HG02678 (cell line): ENCODE results near the gene LSM4.
"Not testable (repeated sequence)": the region's sequence is repeated elsewhere in the genome, so short reads cannot be mapped to it uniquely, and the experiment has no call there.

Experiments
- ATAC-seq: cut with Tn5 transposase; IDR thresholded peaks from one replicate; pipeline ENCODE4 v1.9.1; 2021; ENCODE audit warnings: mild to moderate bottlenecking, moderate library complexity; ENCODE audit not compliant: unreplicated experiment

LSM4 gene

GRCh38 chr19:18322759-18323460, at the start of gene LSM4:
LSM4 (minus strand) TSS chr19:18323076; CDS start chr19:18323020, 56 bp downstream.
- peak; percentile 96 for ATAC-seq

DNA sequence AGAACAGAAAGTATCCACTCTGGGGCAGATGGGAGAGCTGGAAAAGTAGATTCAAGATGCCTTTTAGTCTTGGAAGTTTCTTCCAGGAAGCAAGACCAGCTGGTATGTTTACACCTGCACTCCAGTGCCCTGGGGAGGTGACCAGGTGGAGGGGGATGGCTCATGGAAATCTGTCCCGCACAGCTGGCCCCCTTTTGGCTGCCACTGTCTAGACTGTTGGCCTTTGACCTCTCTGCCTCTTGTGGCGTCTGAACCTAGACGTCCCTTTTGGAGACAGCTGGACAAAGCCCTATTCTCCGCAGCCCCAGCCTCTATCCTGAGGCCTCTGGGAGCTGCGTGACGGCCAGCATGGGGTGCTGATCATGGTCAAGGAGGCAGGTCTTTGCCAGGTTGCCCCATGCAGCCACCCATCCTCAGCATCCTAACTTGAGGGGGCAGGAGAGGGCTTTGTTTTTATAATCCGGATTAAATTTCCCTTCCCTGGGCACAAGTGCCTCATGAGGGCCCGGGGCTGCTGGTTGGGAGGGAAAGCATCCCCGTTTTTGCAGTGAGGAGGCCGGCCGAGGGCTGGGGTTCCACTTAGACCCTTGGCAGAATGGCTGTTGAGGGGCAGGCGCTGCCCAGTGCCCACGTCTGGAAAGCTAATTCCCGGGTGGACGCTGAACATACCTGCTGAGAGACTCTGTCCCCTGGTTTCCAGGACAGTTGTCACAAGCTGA, 45.8 kb upstream of the LSM4 start:
- ATAC-seq: no peak

DNA sequence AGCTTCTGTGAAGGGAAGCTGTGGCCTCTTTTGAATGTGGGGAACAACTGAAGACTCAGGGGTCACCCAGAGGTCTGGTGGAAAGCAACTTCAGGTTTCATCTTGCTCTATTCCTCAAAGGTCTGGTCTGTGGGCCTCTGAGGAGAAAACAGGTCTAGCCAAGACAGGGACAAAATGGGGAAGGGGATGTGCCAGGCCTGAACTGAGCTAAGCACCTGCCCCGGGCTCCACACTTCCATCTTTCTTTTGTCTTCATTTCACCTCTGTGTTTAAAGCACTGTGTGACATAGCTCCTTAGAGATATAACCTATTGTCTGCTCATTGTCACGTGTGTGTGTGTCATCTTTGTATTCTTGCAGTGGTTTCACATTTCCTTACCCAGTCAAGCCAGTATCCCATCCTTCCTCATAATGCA, 43.2 kb upstream of the LSM4 start:
- no peak for ATAC-seq

GRCh38 chr19:18364826-18365528, 42.1 kb upstream of the LSM4 start:
- ATAC-seq: no peak

- ATAC-seq: not testable (repeated sequence)
These were observed 41.5 kb upstream of the LSM4 start for GRCh38 chr19:18364277-18364825.

GRCh38 chr19:18363787-18364186, 40.9 kb upstream of the LSM4 start:
- no peak for ATAC-seq

- no peak for ATAC-seq
These were observed 40.2 kb upstream of the LSM4 start for GRCh38 chr19:18362934-18363542.

- ATAC-seq: no peak
These were observed 38.8 kb upstream of the LSM4 start for GRCh38 chr19:18361646-18362045.

DNA sequence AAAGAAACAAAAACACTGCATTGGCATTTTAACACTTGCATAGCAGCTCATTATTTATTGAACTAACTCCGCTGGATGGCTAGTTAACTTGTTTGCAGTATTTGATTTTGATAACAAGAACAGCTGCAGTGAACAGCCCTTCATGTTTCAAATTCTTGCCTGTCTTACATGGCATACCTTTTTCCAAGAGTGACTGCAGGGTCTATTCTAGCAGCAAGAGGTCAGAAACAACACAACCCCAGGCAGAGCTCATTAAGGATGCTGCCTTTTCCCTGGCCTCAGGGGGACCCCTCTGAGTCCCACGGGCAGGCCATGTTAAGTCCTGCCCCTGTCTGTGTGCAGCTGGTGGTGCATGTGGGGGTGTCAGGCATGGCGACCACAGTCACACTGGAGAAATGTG, 34.2 kb upstream of the LSM4 start:
- no peak for ATAC-seq

DNA sequence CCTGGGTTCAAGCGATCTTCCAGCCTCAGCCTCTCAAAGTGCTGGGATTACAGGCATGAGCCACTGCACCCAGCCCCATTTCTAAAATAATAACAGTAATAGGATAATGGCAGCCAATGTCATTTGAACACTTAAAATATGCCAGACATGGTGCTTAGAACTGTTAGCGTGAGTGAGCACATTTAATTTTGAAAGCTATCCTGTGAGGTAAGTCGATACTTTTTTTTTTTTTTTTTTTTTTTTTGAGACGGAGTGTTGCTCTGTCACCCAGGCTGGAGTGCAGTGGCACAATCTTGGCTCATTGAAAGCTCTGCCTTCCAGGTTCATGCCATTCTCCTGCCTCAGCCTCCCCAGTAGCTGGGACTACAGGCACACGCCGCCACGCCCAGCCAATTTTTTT, 31.9 kb upstream of the LSM4 start:
- ATAC-seq: not testable (repeated sequence)

DNA sequence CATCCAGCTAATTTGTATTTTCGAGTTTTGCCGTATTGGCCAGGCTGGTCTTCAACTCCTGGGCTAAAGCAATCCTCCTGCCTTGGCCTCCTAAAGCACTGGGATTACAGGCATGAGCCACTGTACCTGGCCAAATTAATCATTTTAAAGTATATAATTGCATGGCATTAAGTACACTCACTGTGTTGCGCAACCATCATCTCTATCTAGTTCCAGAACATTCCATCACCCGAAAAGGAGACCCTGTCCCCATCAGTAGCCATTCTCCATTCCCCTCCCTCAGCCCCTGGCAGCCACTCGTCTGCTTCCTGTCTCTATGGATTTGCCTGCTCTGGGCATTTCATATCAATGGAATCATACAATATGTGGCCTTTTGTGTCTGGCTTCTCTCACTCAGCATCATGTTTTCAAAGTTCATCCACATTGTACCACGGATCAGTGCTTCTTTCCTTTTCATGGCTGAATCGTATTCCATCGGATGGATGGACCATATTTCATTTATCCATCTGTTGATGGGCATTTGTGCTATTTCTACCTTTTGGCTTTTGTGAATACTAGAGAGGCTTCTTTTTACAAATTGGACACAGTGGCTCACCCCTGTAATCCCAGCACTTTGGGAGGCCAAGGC, 30.6 kb upstream of the LSM4 start:
- ATAC-seq: no peak

DNA sequence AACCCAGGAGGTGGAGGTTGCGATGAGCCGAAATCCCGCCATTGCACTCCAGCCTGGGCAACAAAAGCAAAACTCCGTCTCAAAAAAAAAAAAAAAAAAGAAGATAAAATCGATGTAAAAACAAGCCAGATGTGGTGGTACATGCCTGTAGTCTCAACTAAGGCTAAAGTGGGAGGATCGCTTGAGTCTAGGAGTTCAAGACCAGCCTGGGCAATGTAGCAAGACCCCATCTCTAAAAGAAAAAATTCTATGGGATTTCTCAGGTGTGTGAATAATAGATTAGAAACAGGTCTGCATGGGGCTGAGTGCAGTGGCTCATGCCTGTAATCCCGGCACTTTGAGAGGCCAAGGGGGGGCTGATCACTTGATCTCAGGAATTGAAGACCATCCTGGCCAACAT, 28.7 kb upstream of the LSM4 start:
- no peak for ATAC-seq

DNA sequence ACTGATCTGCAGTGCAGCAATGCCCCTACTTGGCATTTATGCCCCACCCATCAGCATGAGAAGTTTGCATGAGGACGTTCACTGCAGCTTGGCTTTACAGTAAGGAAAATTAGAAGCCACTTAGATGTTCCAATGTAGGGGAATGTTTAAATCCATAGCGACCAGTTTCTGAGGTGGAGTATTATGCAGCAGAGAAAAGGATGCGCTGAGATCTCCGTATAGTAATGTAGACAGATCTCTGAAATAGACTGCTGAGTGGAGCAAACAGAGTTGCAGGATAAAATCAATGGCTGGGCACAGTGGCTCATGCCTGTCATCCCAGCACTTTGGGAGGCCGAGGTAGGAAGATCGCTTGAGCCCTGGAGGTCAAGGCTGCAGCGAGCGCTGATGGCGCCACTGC, 27.6 kb upstream of the LSM4 start:
- ATAC-seq: no peak

DNA sequence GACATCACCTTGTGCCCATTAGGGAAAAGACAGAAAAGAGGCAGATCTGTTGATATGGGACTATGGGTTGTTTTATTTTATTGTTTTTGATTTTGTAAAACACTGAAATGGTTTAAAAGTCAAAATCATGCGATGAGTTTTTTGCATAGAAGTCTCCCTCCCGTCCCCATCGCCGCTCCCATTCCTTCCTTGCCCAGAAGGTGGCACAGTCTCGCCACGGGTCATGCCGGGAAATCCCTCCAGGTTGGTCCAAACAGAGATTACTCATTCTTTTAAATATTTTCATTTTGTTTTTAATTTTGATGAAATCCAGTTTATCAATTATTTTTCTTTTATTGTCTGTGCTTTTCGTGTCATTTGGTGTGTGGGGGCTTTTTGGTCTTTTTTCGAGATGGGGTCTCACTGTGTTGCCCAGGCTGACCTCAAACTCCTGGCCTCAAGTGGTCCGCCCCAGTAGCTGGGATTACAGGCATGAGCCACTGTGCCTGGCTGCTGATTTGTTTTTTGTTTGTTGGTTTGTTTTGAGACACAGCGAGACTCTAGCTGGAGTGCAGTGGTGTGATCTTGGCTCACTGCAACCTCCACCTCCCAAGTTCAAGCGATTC, 26.8 kb upstream of the LSM4 start:
- ATAC-seq: no peak

DNA sequence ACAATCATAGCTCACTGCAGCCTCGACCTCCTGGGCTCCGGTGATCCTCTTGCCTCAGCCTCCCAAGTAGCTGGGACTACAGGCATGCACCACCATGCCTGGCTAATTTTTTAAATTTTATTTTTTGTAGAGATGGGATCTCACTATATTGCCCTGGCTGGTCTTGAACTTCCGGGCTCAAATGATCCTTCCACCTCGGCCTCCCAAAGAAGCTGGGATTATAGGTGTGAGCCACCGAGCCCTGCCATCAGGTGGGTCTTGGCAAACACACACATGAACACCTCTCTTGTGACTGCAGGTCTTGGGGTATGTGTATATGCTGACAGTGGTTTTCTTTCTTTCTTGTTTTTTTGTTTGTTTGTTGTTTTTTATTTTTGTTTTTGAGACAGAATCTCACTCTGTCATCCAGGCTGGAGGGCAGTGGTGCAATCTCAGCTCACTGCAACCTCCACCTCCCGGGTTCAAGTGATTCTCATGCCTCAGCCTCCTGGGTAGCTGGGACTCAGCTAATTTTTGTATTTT, 26.0 kb upstream of the LSM4 start:
- not testable (repeated sequence) for ATAC-seq

DNA sequence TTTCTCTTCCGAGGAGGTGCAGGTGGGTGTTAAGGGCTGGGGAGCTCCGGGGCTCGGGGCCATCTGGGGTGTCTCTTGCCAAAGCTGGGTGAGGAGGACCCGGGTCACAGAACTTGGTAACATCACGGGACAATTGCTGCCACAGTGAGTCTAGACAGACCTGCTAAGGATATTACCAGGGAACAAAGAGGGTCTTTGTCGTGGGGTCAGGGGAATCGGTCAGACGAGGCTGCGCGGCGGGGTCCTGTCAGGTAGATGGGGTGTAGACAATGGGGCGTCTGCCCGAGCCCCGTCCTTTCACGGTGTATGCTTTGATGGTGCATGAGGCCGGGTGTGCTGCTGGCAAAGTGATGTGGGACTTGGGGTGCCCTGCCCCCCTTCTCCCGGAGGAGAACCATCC, 25.3 kb upstream of the LSM4 start:
- no peak for ATAC-seq

DNA sequence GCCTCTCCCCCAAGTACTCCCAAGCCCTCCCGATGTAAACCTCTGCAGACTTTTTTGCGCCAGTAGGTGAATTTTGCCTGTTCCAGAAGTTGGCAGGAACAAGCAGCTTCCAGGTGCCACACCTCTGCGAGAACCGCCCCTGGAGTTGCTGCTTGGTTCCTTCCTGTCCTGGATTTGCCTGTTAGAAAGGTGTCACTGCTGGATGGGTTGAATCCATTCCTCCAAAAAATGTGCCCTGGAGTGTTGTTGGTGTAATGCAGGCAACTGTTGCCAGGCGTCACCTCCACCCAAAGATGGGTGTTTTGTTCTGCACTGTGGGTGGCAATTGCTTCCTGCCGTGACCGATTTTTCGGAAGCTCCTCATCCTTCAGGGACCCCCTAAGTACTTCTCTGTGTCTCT, 23.2 kb upstream of the LSM4 start:
- no peak for ATAC-seq

- no peak for ATAC-seq
These were observed 22.4 kb upstream of the LSM4 start for GRCh38 chr19:18345296-18345695.

- no peak for ATAC-seq
These were observed 21.7 kb upstream of the LSM4 start for GRCh38 chr19:18344582-18344950.

GRCh38 chr19:18342090-18342632, 19.3 kb upstream of the LSM4 start:
- no peak for ATAC-seq
